Mesodermal cell (in vitro differentiated cells): ENCODE measurements around the gene CDK6.
A peak's percentile ranks its signal among the peaks of the same experiment; 100 is the strongest.

Experiments
- H3K27ac ChIP-seq: 2 replicates; pipeline ENCODE4 v1.7.0; 2013; ENCODE audit warnings: mild to moderate bottlenecking, low read depth, low read length, moderate library complexity; ENCODE audit not compliant: severe bottlenecking
- H3K36me3 ChIP-seq: 2 replicates; pipeline ENCODE4 v1.7.1; 2013; ENCODE audit warnings: mild to moderate bottlenecking, low read length, moderate library complexity; ENCODE audit not compliant: control insufficient read depth, insufficient read depth
- H3K4me1 ChIP-seq: one replicate; pipeline ENCODE4 v1.7.1; 2013; ENCODE audit warnings: mild to moderate bottlenecking, low read length; ENCODE audit not compliant: insufficient read depth, control insufficient read depth, poor library complexity, severe bottlenecking
- H3K4me3 ChIP-seq: 2 replicates; pipeline ENCODE4 v1.7.0; 2013; ENCODE audit warnings: low read length, control low read depth, mild to moderate bottlenecking; ENCODE audit not compliant: insufficient read depth, poor library complexity, severe bottlenecking; ENCODE audit errors: extremely low read depth
- H3K9me3 ChIP-seq: 2 replicates; pipeline ENCODE4 v1.7.1; 2013; ENCODE audit warnings: mild to moderate bottlenecking, low read length, moderate library complexity; ENCODE audit not compliant: control insufficient read depth
- WGBS, 2 experiments: methylation state at CpG; one replicate each; pipeline ENCODE4 v1.1.5; 2013; ENCODE audit warnings: missing lambda C conversion rate in 2 of 2; ENCODE audit not compliant: insufficient coverage in 2 of 2; 5-methylcytosine and 5-hydroxymethylcytosine counted together

CDK6 gene

GRCh38 chr7:92723205-92723604 lies 113.2 kb downstream of the CDK6 start:
- Histone ChIP-seq H3K4me1 (peaks cover 14% of the 10 kb centered on the region), H3K36me3 (peaks cover 51% of the 10 kb centered on the region), H3K9me3 (no peaks in the 10 kb centered on the region), H3K27ac (peak overlapping the region; percentile 80), H3K4me3 (no peak overlapping the region)
- no CpG with 5 or more reads among the region's 2 CpGs for WGBS, 2 experiments

GRCh38 chr7:92722541-92722940 lies 113.8 kb downstream of the CDK6 start:
- H3K4me1 ChIP-seq = peaks cover 17% of the 10 kb centered on the region
- H3K27ac ChIP-seq = peak overlapping the region; percentile 80
- H3K4me3 ChIP-seq = no peak overlapping the region
- peaks cover 55% of the 10 kb centered on the region for H3K36me3 ChIP-seq
- H3K9me3 ChIP-seq = no peaks in the 10 kb centered on the region
- WGBS, 2 experiments = no CpG with 5 or more reads among the region's 1 CpG

- no peak overlapping the region for H3K27ac ChIP-seq
- H3K4me1 ChIP-seq = peaks cover 17% of the 10 kb centered on the region
- no peak overlapping the region for H3K4me3 ChIP-seq
- no peaks in the 10 kb centered on the region for H3K9me3 ChIP-seq
- WGBS, 2 experiments = 93 to 97% methylated on average over 2 to 4 of the region's 4 CpGs
- peaks cover 56% of the 10 kb centered on the region for H3K36me3 ChIP-seq
Observed at GRCh38 chr7:92720604-92721350, 115.6 kb downstream of the CDK6 start.

- Histone ChIP-seq H3K4me1 (peaks cover 6% of the 10 kb centered on the region), H3K9me3 (no peaks in the 10 kb centered on the region), H3K36me3 (peaks cover 39% of the 10 kb centered on the region), H3K4me3 (no peak overlapping the region), H3K27ac (peak overlapping the region; percentile 25)
- WGBS, 2 experiments = 92 to 94% methylated on average over 9 to 10 of the region's 18 CpGs
Observed at GRCh38 chr7:92717993-92718716, 118.2 kb downstream of the CDK6 start.

- 95 to 100% methylated on average over 6 of the region's 7 CpGs for WGBS, 2 experiments
Observed at GRCh38 chr7:92717623-92717992, 118.8 kb downstream of the CDK6 start.

GRCh38 chr7:92716825-92717580 lies 119.4 kb downstream of the CDK6 start:
- Histone ChIP-seq H3K9me3 (no peaks in the 10 kb centered on the region), H3K4me3 (no peak overlapping the region), H3K27ac (no peak overlapping the region), H3K4me1 (peaks cover 6% of the 10 kb centered on the region), H3K36me3 (peaks cover 39% of the 10 kb centered on the region)
- 71 to 87% methylated on average over 1 to 2 of the region's 4 CpGs for WGBS, 2 experiments

More at GRCh38 chr7:92717623-92717992, 118.8 kb downstream of the CDK6 start:
- no peak overlapping the region for H3K27ac ChIP-seq
- no peak overlapping the region for H3K4me3 ChIP-seq
- peaks cover 39% of the 10 kb centered on the region for H3K36me3 ChIP-seq
- no peaks in the 10 kb centered on the region for H3K9me3 ChIP-seq
- peaks cover 6% of the 10 kb centered on the region for H3K4me1 ChIP-seq

GRCh38 chr7:92715963-92716362 lies 120.4 kb downstream of the CDK6 start:
- Histone ChIP-seq H3K4me1 (peaks cover 6% of the 10 kb centered on the region), H3K9me3 (no peaks in the 10 kb centered on the region)
- 100% methylated on average over 2 of the region's 2 CpGs for WGBS, 2 experiments

GRCh38 chr7:92714767-92715166 lies 121.6 kb downstream of the CDK6 start:
- Histone ChIP-seq H3K27ac (no peak overlapping the region), H3K9me3 (no peaks in the 10 kb centered on the region), H3K4me1 (peaks cover 6% of the 10 kb centered on the region), H3K4me3 (no peak overlapping the region), H3K36me3 (peaks cover 37% of the 10 kb centered on the region)
- 100% methylated on average over 2 of the region's 3 CpGs; no CpG with 5 or more reads in 1 of the 2 experiments for WGBS, 2 experiments

More at GRCh38 chr7:92715963-92716362, 120.4 kb downstream of the CDK6 start:
- Histone ChIP-seq H3K36me3 (peaks cover 31% of the 10 kb centered on the region), H3K4me3 (no peak overlapping the region), H3K27ac (no peak overlapping the region)

GRCh38 chr7:92714280-92714679 lies 122.1 kb downstream of the CDK6 start:
- peaks cover 35% of the 10 kb centered on the region for H3K36me3 ChIP-seq
- H3K4me1 ChIP-seq = peaks cover 6% of the 10 kb centered on the region
- H3K9me3 ChIP-seq = no peaks in the 10 kb centered on the region
- 100% methylated on average over 1 to 2 of the region's 3 CpGs for WGBS, 2 experiments
- H3K27ac ChIP-seq = no peak overlapping the region
- H3K4me3 ChIP-seq = no peak overlapping the region

- Histone ChIP-seq H3K4me1 (no peaks in the 10 kb centered on the region), H3K36me3 (peaks cover 32% of the 10 kb centered on the region), H3K9me3 (peaks cover 6% of the 10 kb centered on the region), H3K27ac (no peak overlapping the region), H3K4me3 (no peak overlapping the region)
- 100% methylated on average over 1 of the region's 4 CpGs; no CpG with 5 or more reads in 1 of the 2 experiments for WGBS, 2 experiments
Observed at GRCh38 chr7:92709912-92710311, 126.5 kb downstream of the CDK6 start.
